Vagina (tissue), 2 donors: Measurements from ENCODE around the gene AKR1C4. TPM values are rescaled to one million over a fixed set of nuclear protein-coding genes. Genes with fewer than 3 reads are reported as not detected.
"Not testable (repeated sequence)": the region's sequence is repeated elsewhere in the genome, so short reads cannot be mapped to it uniquely, and the experiment has no call there.

ENCODE experiments used
- DNase-seq, 2 donors: peaks; one replicate each; pipeline ENCODE4 v3.0.0-alpha.2; 2017; ENCODE audit errors: extremely low spot score in 2 of 2
- H3K27ac ChIP-seq: fragments of 200-600 bp; sonication (generic); one replicate; pipeline ENCODE4 v1.5.1; 2019
- H3K27me3 ChIP-seq: fragments of 200-600 bp; sonication (generic); one replicate; pipeline ENCODE4 v1.5.1; 2019
- H3K36me3 ChIP-seq, 2 donors: fragments of 200-600 bp; sonication (generic); one replicate each; pipeline ENCODE4 v1.5.1; 2017 to 2019
- H3K4me1 ChIP-seq: fragments of 200-600 bp; sonication (generic); one replicate; pipeline ENCODE4 v1.5.1; 2019
- H3K4me3 ChIP-seq, 2 donors: fragments of 200-600 bp; sonication (generic); 1 replicate in 1 of 2; 2 replicates in 1 of 2; pipeline ENCODE4 v1.5.1; 2016 to 2019
- H3K9me3 ChIP-seq: fragments of 200-600 bp; sonication (generic); one replicate; pipeline ENCODE4 v1.5.1; 2019
- POLR2A ChIP-seq, 2 donors: fragments of 450-650 bp; IDR thresholded peaks; one replicate each; pipeline ENCODE4 v1.6.1; 2017; ENCODE audit warnings: antibody characterized with exemption in 2 of 2, mild to moderate bottlenecking in 2 of 2, moderate library complexity in 2 of 2
- POLR2AphosphoS5 ChIP-seq, 2 donors: sonication (generic); formaldehyde crosslinking; IDR thresholded peaks; one replicate each; pipeline ENCODE4 v1.9.0; 2017; ENCODE audit warnings: antibody characterized with exemption in 2 of 2, mild to moderate bottlenecking in 2 of 2, low read depth in 1 of 2; ENCODE audit not compliant: insufficient read depth in 1 of 2
- intact Hi-C: fragments of 100-400 bp; cut with DNase I; formaldehyde crosslinking; loops from one replicate; pipeline ENCODE4 v1.15.1; 2023
- total RNA-seq: library from RNA; depleted of rRNA; stranded (reverse); fragments of >200 nt; gene quantifications from one replicate; pipeline ENCODE4 v1.2.3, GENCODE V29; 2016
- TF ChIP-seq, protein P1 (sequence below), 3 experiments: fragments of 450-650 bp in 2 of 3; fragments of 200-600 bp in 1 of 3; sonication (generic) in 1 of 3; IDR thresholded peaks; one replicate each; pipeline ENCODE4 v1.5.1; 2017 to 2019; ENCODE audit warnings: antibody characterized with exemption in 3 of 3, mild to moderate bottlenecking in 2 of 3, moderate library complexity in 2 of 3

The AKR1C4 gene
- total RNA-seq, 1 donor from 2014 or later = not detected

DNA sequence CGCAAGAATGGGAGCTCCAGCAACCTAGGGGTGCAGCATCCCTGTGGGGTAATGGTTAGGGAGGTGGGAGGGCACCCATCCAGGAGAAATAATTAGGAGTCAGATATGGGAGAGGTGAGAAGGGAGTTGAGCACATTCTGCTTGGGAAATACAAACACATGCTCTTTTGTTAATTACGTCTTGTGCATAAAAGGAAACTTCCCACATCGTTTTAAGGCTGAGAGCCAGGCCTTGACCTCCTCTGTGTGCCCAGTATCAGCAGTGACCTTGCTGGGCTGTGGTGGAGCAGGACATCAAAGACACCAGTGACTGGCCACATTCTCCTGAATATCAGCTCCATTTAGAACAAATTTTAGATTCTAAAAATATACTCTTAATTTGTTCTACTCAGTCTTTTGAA lies 22.6 kb downstream of the AKR1C4 start:
- intact Hi-C loops = no loop called here
- Histone ChIP-seq H3K9me3 (no peaks in the 10 kb centered on the region), H3K27me3 (no peaks in the 10 kb centered on the region), H3K36me3 (no peaks in the 10 kb centered on the region), H3K4me1 (no peaks in the 10 kb centered on the region), H3K4me3 (no peak overlapping the region), H3K27ac (no peak overlapping the region)
- TF ChIP-seq, protein P1, sequence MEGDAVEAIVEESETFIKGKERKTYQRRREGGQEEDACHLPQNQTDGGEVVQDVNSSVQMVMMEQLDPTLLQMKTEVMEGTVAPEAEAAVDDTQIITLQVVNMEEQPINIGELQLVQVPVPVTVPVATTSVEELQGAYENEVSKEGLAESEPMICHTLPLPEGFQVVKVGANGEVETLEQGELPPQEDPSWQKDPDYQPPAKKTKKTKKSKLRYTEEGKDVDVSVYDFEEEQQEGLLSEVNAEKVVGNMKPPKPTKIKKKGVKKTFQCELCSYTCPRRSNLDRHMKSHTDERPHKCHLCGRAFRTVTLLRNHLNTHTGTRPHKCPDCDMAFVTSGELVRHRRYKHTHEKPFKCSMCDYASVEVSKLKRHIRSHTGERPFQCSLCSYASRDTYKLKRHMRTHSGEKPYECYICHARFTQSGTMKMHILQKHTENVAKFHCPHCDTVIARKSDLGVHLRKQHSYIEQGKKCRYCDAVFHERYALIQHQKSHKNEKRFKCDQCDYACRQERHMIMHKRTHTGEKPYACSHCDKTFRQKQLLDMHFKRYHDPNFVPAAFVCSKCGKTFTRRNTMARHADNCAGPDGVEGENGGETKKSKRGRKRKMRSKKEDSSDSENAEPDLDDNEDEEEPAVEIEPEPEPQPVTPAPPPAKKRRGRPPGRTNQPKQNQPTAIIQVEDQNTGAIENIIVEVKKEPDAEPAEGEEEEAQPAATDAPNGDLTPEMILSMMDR (IDR thresholded peaks at IDR 0.05) = no peak
- no peak for TF ChIP-seq POLR2AphosphoS5 (IDR thresholded peaks at IDR 0.05; ENCODE audit: insufficient read depth in 1 of 2, low read depth in 1 of 2)
- no peak for TF ChIP-seq POLR2A (IDR thresholded peaks at IDR 0.05)
- no peak for DNase-seq

DNA sequence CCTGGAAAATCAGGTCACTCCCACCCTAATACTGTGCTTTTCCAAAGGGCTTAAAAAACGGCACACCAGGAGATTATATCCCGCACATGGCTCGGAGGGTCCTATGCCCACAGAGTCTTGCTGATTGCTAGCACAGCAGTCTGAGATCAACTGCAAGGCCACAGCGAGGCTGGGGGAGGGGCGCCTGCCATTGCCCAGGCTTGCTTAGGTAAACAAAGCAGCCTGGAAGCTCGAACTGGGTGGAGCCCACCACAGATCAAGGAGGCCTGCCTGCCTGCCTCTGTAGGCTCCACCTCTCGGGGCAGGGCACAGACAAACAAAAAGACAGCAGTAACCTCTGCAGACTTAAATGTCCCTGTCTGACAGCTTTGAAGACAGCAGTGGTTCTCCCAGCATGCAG lies 26.3 kb downstream of the AKR1C4 start:
- H3K36me3 ChIP-seq, intact Hi-C loops, H3K9me3 ChIP-seq, H3K4me3 ChIP-seq, H3K27ac ChIP-seq, H3K27me3 ChIP-seq, DNase-seq, H3K4me1 ChIP-seq: not testable (repeated sequence)

DNA sequence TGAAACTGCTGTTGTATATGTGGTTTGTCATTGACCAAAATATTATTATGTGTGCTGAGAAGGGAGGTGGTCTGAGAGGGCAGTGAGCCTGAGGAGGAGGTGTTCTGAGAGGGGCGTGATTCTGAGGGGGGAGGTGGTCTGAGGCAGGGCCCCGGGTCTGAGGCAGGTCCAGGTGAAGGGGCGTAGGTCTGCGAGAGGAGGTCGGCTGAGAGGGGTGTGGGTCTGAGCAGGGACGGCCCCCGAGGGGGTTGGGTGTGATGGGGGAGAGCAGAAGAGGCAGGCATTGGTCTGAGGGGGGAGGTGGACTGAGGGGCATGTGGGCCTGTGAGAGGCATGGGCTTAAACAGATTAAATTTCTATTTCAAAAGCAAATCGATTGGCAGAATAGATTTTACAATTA lies 32.4 kb downstream of the AKR1C4 start:
- intact Hi-C loops = no loop called here

DNA sequence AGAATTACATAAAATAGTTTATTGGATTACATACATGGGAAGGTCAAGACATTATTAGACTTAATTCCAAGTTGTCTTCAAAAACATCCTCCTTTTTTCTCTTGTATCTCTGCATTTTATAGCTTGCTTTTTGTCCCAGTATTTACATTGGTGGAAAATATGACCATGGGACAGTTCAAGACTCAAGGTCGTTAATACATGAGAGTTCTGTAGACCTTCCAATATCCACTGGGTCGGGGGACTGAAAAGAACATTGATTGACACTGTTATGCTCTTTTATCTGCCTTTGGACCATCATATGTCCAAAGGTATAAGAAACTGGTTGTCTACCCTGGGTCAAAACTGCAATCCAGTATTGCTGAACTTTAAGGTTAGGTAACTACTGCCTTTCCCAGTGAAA lies 36.7 kb downstream of the AKR1C4 start:
- intact Hi-C loops = no loop called here
- no peak for DNase-seq

More for the DNA sequence above, 32.4 kb downstream of the AKR1C4 start:
- Histone ChIP-seq H3K27ac (no peak overlapping the region), H3K9me3 (no peaks in the 10 kb centered on the region), H3K27me3 (no peaks in the 10 kb centered on the region), H3K4me1 (no peaks in the 10 kb centered on the region), H3K4me3 (no peak overlapping the region), H3K36me3 (no peaks in the 10 kb centered on the region)
- TF ChIP-seq, protein P1 (IDR thresholded peaks at IDR 0.05) = no peak
- TF ChIP-seq POLR2AphosphoS5 (IDR thresholded peaks at IDR 0.05; ENCODE audit: insufficient read depth in 1 of 2, low read depth in 1 of 2) (no peak), POLR2A (IDR thresholded peaks at IDR 0.05) (no peak)
- DNase-seq = no peak

DNA sequence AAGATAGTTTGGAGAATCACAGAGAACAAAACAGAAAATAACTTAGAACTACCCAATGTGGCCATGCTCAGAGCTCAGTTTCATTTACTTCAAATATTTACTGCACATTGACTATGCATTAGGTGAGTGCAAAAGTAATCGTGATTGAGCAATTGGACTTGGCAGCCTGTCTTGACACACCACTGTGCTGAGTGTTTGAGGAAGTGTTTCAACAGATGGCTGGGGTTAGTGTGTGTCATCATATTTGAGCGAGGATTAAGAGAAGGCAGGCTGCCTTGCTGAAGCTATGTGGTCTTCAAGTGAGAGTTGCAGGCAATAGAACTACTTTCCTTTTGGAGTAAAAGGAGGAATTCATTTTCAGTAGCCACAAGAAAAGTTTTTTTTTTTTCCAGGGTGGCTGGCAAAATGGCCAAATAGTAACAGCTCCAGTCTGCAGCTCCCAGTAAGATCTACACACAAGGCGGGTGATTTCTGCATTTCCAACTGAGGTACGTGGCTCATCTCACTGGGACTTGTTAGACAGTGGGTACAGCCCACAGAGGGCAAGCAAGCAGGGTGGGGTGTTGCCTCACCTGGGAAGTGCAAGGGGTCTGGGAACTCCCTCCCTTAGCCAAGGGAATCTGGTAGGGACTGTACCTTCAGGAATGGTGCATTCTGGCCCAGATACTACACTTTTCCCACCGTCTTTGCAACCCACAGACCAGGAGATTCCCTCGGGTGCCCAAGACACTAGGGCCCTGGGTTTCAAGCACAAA lies 37.6 kb downstream of the AKR1C4 start:
- Histone ChIP-seq H3K36me3 (no peaks in the 10 kb centered on the region), H3K27ac (no peak overlapping the region), H3K4me1 (no peaks in the 10 kb centered on the region), H3K9me3 (no peaks in the 10 kb centered on the region), H3K27me3 (no peaks in the 10 kb centered on the region), H3K4me3 (no peak overlapping the region)
- DNase-seq = no peak
- intact Hi-C loops = no loop called here
- TF ChIP-seq POLR2A (IDR thresholded peaks at IDR 0.05) = no peak
- TF ChIP-seq POLR2AphosphoS5 (IDR thresholded peaks at IDR 0.05; ENCODE audit: insufficient read depth in 1 of 2, low read depth in 1 of 2) = peak in 1 of 2 donors; percentile 55

More for the DNA sequence above, 36.7 kb downstream of the AKR1C4 start:
- H3K4me3 ChIP-seq = no peak overlapping the region
- no peak for TF ChIP-seq POLR2AphosphoS5 (IDR thresholded peaks at IDR 0.05; ENCODE audit: insufficient read depth in 1 of 2, low read depth in 1 of 2)
- TF ChIP-seq, protein P1 (IDR thresholded peaks at IDR 0.05) = no peak
- TF ChIP-seq POLR2A (IDR thresholded peaks at IDR 0.05) = no peak
- no peaks in the 10 kb centered on the region for H3K9me3 ChIP-seq
- no peaks in the 10 kb centered on the region for H3K36me3 ChIP-seq
- H3K27me3 ChIP-seq = no peaks in the 10 kb centered on the region
- no peaks in the 10 kb centered on the region for H3K4me1 ChIP-seq
- H3K27ac ChIP-seq = no peak overlapping the region

DNA sequence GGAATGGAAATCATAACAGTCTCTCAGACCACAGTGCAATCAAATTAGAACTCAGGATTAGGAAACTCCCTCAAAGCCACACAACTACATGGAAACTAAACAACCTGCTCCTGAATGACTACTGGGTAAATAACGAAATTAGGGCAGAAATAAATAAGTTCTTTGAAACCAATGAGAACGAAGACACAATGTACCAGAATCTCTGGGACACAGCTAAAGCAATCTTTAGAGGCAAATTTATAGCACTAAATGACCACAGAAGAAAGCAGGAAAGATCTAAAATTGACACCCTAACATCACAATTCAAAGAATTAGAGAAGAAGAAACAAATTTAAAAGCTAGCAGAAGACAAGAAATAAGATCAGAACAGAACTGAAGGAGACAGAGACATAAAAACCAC lies 40.9 kb downstream of the AKR1C4 start:
- intact Hi-C loops, H3K36me3 ChIP-seq, H3K27me3 ChIP-seq, H3K27ac ChIP-seq, H3K9me3 ChIP-seq, DNase-seq, H3K4me3 ChIP-seq, H3K4me1 ChIP-seq: not testable (repeated sequence)
